Measurements from ENCODE around the gene SEC22A.

- TF ChIP-seq CTCF (IDR thresholded peaks at IDR 0.05), result no peak
- TF ChIP-seq POLR2A (IDR thresholded peaks at IDR 0.05), result no peak
Measured at GRCh38 chr3:123161167-123161566, 40.6 kb upstream of the SEC22A start.

All from adrenal gland (tissue), 5 donors.